Activated T-helper 9 cell treated with anti-CD3 and anti-CD28 coated beads, Interleukin-2, amount 50 U/mL, for 16 hours (primary cell): ENCODE data around the gene ARHGAP42.

Experiments used
- DNase-seq: peaks from one replicate; pipeline ENCODE4 v3.0.0-alpha.2; 2020; ENCODE audit warnings: low read depth

The ARHGAP42 gene

GRCh38 chr11:100801225-100801999, 114.3 kb downstream of the ARHGAP42 start:
- no peak for DNase-seq

- DNase-seq = no peak
These were observed 118.6 kb downstream of the ARHGAP42 start for GRCh38 chr11:100805506-100806199.

GRCh38 chr11:100806296-100806695, 119.2 kb downstream of the ARHGAP42 start:
- no peak for DNase-seq

- no peak for DNase-seq
These were observed 121.9 kb downstream of the ARHGAP42 start for GRCh38 chr11:100808904-100809491.

GRCh38 chr11:100810146-100810545, 123.1 kb downstream of the ARHGAP42 start:
- no peak for DNase-seq

- no peak for DNase-seq
These were observed 123.6 kb downstream of the ARHGAP42 start for GRCh38 chr11:100810666-100811065.

- DNase-seq = no peak
These were observed 125.4 kb downstream of the ARHGAP42 start for GRCh38 chr11:100812517-100812916.

- DNase-seq = no peak
These were observed 128.8 kb downstream of the ARHGAP42 start for GRCh38 chr11:100815787-100816330.

GRCh38 chr11:100816823-100817222, 129.7 kb downstream of the ARHGAP42 start:
- no peak for DNase-seq

- DNase-seq = no peak
These were observed 130.5 kb downstream of the ARHGAP42 start for GRCh38 chr11:100817620-100818019.

GRCh38 chr11:100820621-100821020, 133.5 kb downstream of the ARHGAP42 start:
- DNase-seq = no peak

- DNase-seq = no peak
These were observed 134.1 kb downstream of the ARHGAP42 start for GRCh38 chr11:100821198-100821597.

GRCh38 chr11:100823360-100823759, 136.3 kb downstream of the ARHGAP42 start:
- DNase-seq = no peak

GRCh38 chr11:100824041-100824809, 137.1 kb downstream of the ARHGAP42 start:
- DNase-seq = no peak

- DNase-seq = no peak
These were observed 138.5 kb downstream of the ARHGAP42 start for GRCh38 chr11:100825626-100826025.

- DNase-seq = no peak
These were observed 141.0 kb downstream of the ARHGAP42 start for GRCh38 chr11:100827934-100828661.

- no peak for DNase-seq
These were observed 143.2 kb downstream of the ARHGAP42 start for GRCh38 chr11:100830274-100830673.

GRCh38 chr11:100830978-100831732, 144.1 kb downstream of the ARHGAP42 start:
- no peak for DNase-seq

GRCh38 chr11:100831929-100832494, 144.9 kb downstream of the ARHGAP42 start:
- no peak for DNase-seq

GRCh38 chr11:100832829-100833228, 145.7 kb downstream of the ARHGAP42 start:
- DNase-seq = no peak
